Colon (tissue), 2 donors: ENCODE measurements around the gene PRKCA.
"Not testable (repeated sequence)": the region's sequence is repeated elsewhere in the genome, so short reads cannot be mapped to it uniquely, and the experiment has no call there.

Experiments used
- FAIRE-seq: peaks from 2 replicates; lab custom pipeline; 2012; peaks lifted over from hg19 to GRCh38; lab: Jason Lieb, UNC
- donor health status: control.
- donor health status: control.

Gene PRKCA

DNA sequence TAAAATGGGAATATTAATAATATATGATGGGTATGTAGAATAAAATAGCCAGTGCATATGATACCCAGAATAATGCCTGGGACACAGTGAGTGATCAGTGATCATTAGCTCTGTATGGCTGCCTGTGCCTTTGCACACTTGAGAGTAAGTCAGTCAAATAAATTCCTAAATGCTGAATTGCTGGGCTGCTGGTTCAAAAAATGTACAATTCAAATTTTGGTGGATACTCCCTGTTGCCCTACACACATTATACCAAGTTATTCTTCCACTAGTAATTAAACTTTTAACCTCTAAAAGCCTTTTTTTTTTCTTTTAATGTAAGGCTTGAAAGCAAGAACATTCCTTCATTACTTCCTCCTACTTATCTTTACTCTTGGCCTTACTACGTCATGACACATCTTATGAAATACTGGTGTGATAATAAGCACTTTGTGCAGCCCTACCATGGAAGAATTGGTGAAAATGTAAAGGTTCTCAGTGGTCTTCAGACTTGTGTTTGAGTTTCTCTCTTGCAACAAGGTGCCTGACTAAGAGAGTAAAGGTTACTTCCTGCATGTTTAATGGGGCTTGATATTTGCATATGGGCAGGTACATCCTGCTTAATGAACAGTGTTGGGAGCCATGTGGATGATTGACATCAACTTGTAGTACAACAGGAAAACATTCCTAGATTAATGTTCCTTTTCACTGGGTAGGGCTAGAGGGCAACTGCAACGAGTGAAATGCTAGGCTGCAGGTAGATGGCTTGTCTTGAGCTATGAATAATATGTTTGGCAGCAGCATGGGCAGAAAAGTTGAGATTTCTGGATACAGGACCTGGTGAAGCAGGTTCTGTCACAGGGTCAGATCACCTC is 84.3 kb downstream of the PRKCA start:
- FAIRE-seq: no peak

DNA sequence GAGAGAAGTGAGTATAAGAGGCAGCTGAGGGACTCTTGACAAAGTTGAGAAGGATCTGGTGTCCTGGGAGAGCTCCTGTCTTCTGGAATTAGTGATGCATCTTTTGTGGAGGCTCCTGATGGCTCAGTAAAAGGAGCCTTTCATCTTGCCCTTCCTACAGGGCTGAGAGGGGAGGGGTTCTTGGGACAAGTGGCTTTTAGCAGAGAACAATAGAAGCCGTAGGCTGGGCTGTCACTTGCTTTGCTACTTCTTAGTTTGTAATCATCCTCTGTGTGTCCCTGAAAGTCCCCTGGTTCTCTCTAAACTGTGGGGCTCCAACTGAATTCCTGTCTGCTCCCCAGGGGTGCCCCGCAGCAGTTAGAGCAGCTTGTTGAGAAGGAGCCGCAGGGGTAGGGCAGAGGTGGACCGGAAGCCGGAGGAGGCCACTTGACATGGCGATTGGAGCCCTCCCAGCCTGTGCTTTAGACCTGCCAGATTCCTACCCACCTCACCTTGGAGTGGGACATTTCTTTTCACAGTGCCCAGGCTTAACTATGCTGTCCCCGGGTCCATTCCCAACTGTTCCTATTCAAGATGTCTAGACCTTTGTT is 85.1 kb downstream of the PRKCA start:
- FAIRE-seq: no peak

DNA sequence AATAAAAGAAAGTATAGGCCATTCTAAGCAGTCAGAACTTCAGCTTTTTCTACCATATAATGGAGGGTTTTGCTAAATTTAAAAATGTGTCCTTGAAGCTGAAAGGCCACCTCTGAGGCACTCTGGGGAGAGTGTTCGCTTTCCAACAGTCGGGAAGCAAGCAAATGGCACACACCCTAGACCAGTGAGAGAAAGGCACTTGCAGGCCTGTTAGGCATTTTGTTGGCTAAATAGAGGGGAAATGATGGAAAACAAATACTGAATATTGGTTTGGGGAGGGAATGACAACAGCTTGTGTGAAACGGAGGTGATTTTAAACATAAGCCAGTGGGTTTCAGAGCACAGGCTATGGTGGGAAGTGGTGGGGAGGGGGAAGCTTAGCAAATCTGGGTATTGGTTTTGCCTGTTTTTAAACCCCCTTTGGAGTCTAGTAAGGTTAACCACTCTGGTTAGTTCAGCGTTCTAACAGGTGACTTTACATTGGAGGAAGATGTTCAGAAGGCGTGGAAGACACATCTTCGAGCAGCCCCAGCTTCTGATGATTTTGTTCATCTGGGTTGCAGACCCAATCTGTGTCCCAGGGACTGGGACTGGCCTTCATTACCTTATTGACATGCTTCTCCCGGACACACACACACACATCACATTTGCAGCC is 90.5 kb downstream of the PRKCA start:
- no peak for FAIRE-seq

DNA sequence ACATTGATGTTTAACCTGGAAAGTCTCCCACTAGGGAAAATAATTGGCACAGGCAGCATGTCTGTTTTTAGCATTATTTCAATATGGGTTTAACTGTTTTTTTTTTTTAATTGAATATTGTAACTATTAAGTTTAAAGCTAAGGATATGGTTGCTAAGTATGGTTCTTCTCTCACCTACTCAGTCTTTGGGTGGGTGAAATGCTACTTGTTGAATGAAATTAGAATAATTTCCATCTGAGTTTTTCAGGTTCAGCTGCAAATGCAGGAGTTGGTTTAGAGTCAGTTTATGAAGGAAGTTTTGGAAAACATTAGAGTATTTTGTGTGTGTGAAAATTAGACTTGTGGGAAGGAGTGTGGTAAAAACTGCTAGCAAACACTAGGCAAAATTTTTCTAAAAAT is 93.5 kb downstream of the PRKCA start:
- FAIRE-seq: no peak

DNA sequence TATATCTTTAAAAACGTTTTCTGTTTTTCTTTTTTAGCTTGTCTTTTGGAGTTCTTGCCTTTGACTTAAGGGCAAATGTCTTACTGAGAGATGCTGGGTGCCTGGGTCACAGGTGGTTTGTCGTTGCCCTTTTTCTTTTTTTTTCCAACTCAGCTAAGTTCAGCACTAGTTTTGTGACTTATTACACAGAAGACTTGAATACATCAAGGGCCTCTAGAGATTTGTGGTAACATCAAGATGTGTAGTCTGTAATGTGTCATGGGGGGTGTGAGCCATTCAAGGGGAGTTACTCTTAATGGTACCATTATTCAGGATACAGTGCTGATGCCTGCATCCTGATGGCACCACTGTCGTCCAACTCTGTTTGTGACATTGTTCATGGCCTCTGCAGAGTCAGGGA is 95.1 kb downstream of the PRKCA start:
- no peak for FAIRE-seq

DNA sequence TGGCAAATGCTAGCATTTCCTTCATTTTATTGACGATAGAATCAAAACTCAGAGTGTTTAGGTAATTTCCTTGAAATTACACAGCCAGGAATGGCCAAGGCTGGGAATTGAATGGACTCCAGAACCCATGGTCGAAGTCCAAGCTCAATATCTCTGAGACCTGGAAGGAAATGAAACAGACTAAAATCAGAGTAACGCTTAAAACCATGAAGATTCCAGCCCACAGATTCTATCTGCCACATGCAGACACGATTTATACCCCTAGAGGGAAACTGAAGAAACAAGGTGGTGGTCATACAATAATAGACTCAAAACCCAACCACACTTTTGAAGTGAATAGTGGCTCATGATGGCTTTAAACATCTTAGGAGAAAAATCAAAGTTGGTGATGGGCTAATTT is 95.6 kb downstream of the PRKCA start:
- FAIRE-seq: no peak

DNA sequence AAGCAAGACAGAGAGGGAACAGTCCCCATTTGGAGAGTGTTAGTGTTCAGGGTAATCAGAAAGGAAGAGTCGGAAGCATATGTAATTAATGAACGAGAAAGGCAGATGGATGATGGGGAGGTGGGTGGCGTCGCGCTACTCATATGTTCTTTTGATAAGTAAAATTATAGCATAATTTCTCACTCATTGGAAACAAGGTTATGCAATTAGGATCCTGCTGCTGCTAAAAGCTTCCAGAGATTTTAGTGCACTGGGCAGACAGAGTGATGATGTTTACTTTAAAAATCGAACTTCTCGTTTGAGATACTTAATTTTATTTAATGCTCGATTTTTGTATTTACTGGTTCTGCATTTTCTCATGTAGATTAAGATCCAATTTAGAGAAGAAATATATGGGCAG is 96.2 kb downstream of the PRKCA start:
- FAIRE-seq: no peak

DNA sequence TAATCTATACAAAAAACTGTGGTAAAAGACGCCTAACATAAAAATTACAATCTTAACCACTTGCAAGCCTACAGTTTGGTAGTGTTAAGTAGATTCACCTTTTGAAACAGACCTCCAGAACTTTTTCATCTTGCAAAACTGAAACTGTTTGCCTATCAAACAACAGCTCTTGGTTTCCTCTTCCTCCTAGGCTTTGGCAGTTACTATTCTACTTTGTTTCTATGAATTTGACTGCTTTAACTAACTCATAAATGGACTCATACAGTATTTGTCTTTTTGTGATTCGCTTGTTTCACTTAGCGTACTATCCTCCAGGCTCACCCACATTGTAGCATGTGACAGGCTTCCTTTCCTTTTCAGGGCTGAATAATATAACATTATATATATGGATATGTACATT is 97.0 kb downstream of the PRKCA start:
- FAIRE-seq: no peak

DNA sequence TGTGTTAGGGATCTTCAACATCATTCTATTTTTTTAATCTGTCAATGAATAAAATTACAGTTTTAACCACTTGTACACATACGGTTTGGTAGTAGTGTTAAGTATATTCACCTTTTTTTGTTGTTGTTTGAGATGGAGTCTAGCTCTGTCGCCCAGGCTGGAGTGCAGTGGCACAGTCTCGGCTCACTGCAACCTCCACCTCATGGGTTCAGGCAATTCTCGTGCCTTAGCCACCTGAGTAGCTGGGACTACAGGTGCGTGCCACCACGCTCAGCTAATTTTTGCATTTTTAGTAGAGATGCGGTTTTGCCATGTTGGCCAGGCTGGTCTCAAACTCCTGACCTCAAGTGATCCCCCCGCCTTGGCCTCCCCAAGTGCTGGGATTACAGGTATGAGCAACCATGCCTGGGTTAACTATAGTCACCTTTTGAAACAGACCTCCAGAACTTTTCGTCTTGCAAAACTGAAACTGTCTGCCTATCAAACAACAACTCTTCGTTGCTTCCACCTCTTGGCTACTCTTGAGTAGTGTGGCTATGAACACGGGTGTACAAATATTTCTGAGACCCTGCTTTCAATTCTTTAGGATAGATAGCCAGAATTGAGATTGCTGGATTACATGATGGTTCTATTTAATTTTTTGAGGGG is 97.8 kb downstream of the PRKCA start:
- FAIRE-seq: not testable (repeated sequence)

DNA sequence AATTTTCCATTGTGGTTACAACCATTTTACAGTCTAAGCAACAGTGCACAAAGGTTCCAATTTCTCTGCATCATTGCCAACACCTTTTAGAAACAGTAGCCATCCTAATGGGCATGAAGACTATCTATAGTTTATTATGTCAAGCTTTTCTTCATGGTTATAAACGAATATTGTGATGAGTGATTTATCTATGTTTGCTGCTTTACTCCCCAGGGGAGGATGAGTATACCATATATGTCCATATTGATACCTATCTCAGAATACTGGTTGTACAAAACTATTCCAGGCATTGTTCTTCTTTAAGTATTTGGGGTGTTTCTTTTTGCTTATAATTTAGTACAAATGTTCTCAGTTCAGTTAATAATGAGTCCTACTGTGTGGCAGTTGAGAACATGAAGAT is 98.3 kb downstream of the PRKCA start:
- no peak for FAIRE-seq

DNA sequence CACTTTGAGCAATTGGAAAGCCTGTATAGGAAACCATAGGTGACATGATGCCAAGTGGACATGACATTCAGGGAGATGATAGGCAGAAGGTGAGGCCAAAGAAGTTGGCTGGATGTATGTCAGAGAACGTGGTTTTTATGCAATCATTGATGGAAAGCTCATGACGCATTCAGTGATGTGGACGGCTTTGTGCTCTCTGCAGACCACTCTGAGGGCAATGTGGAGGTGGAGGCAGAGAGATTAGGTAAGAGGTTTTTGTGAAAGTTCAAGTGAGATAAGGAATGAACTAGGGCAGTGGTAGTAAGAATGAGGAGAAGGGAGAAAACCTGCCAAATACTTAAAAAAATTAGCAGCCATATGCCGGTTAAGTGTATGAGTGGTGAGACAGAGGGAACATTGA is 99.0 kb downstream of the PRKCA start:
- no peak for FAIRE-seq

DNA sequence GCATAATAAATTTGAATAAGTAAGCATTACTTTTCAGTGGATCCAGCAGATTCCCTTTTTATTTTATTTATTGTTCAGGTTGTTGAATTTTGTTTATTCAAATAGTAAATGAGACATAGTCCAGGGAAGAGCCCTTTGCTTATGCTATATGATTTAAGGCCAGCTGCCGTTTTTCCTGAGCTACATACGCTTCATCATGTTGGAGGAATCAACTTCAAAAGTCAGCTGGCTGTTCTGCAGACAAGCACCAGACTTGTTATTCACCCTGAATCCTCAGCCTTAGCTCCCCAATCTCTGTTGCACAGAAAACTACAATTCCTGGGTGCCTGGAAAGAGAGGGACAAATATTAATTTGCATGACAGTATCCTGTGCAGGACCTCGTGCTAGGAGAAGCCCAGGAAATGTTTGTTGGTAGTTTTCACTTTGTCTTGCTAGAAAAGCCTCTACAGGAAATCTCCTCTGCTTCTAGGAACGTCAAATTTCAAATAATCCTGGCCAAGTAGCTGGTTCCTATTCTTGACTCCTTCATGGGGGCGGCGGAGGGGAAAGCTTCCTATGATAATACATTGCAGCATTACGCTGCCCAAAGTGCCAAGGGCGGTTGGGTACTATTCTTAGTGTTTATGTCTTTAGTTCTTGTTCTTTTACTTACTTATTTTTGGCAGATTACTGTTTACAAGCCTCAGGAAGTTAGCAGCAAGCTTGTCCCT is 101.6 kb downstream of the PRKCA start:
- no peak for FAIRE-seq

DNA sequence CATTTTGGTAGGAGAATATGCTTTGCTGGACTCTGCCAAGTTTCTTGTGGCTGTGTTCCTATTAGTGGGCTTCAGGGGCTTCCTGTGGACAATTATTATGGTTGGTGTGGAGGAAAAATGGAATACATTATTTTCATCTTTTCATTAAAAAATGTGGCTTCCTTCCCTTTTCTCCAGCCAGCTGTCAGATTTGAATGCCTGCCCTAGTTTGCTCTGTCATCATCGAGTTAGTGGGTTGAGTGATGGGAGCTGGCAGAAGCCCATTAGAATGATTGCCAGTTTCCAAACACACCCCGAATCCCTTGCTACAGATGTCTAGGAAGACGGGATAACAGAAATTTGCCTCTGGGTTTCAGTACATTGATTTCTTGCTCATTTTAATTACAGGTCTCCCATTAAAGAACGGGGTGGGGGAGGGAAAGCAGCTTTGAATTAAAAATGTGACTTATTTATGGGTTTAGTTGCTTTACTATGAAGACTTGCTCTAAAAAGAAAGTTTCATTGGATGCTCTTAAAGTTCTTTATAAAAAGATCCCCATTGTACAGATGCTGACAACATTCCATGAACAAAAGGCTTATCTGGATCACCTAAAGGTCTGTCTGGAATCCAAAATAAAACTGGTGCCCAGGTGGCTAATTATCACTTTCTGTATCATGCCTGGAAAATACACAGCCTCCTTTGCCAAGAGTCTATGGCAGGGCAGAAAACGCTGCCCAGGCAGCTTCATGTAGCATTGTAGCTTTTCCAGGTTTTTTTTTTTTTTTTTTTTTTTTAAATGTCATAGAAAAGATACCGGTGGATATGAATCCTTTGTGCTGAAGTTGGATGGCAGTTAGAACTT is 103.6 kb downstream of the PRKCA start:
- FAIRE-seq: no peak

DNA sequence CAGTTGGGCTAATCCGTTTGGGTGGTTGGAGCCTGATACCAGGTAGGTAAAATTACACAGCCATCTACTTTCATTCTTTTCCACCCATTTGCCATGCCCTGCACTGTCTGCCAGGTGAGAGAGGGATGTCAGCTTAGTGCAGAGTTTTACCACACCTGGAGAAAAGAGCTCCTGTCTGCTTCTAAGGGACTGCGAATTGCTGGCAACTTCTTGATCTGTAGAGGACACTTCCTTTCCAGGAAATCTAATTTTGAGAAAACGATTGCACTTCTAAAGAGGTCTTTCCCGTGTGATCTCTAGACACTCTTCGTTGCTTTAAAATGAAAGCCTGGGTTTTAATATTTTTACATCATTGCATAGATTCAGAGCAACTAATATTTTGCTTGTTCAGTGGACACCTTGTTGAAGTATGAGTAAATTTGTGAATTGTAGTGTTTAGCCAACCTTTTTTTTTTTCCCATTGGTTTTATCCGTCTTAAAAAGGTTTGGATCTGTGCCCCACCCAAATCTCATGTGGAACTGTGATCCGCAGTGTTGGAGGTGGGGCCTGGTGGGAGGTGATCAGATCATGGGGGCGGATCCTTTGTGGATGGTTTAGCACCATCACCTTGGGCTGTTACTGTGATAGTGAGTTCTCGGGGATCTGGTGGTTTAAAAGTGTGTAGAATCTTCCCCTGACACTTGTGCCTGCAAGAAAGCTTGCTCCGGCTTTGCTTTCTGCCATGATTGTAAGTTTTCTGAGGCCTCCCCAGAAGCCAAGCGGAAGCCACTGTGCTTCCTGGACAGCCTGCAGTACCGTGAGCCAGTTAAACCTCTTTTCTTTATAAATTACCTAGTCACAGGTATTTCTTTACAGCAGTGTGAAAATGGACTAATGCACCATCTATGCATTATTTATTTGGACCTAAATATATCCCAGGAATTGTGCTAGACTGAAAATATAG is 104.6 kb downstream of the PRKCA start:
- no peak for FAIRE-seq

DNA sequence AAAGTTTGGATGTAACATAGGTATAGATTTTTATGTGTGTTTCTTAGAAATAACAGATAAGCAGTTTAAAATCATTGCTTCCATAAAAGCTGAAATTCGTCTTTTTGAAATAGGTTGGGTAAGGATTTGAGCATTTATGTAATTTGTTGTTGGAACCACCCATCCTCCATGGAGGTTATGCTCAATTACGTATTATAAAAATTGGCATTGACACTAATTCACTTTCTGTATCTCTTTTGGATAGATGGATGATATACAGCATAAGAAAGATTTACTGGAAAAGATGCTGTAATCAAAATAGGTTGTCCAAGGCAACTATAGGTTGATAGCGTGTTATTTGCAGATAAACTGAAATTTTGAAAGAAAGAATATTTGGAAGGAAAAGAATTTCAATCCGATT is 105.5 kb downstream of the PRKCA start:
- FAIRE-seq: no peak

DNA sequence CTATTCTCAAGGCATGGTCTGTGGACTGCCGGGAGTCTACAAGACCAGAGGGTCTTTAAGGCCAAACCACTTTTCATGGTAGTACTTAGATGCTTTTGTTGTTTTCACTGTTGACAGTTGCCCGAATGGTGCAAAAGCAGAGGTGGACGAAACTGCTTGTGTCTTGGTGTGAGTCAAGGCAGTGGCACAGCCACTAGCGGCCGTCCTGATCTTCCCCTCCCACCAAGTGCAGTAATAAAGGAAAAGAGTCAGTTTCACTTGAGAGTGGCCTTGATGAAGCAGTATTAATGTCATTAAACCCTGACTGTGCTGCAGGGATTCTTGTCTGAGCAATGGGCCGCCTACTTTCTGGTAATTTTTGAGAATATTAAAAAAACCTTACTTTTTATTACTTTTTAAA is 109.1 kb downstream of the PRKCA start:
- no peak for FAIRE-seq

DNA sequence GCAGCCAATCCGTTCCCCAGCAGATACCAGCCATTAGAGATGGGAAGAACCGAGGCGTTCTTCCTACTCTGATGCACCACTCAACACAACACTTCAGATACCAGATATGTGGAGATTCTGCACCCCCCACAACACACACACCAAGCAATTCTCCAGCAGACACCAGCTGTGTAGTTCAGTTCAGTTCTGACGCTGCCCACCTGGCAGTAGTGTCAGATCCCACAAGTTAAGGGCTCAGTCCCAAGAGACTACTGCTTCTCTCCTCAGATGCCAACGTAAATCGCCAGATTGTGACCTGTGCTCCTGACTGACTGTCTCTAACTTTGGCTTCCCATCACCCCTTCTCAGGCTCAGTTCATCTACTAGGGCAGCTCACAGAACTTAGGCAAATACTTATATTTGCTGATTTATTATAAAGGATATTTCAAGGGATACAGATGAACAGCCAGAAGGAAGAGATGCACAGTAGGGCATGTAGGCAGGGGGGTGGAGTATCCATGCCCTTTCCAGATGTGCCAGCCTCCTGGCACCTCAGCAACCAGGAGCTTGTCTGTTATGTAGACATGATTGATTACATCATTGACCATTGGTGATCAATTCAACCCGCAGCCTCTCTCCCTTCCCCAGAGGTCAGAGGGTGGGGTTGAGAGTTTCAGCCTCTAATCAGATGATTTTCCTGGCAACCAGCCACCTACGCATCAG is 110.6 kb downstream of the PRKCA start:
- no peak for FAIRE-seq

DNA sequence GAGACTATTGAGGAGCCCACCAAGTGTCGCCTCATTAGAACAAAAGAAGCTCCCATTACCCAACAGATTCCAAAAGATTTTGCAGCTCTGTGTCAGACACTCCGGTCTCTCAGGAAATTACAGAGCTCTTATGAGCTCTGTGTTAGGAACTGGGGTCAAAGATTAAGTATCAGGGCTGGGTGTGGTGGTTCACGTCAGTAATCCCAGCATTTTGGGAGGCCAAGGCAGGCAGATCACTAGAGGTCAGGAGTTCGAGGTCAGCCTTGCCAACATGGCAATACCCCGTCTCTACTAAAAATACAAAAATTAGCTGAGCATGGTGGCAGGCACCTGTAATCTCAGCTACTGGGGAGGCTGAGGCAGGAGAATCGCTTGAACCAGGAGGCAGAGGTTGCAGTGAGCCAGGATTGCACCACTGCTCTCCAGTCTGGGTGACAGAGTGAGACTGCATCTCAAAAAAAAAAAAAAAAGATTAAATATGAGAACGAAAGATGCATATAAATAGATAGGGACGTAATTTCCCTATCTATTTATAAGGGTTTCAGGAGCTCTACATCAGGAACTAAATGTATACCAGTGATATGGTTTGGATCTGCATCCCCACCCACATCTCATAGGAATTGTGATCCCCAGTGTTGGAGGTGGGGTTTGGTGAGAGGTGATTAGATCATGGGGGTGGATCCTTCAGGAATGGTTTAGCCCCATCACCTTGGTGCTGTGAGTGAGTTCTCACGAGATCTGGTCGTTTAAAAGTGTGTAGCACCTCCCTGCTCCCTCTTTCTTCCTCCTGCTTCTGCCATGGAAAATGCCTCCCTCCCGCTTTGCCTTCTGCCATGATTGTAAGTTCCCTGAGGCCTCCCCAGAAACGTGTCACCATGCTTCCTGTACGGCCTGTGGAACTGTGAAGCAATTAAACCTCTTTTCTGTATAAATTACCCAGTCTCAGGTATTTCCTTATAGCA is 111.4 kb downstream of the PRKCA start:
- FAIRE-seq: no peak
